ENCODE measurements around the gene ANXA11. TPM values are rescaled to one million over a fixed set of nuclear protein-coding genes. Genes with fewer than 3 reads are reported as not detected.

The ANXA11 gene
- total RNA-seq, 1 experiment from 2014 or later: 93.8 TPM

GRCh38 chr10:80168679-80169380 lies 36.5 kb downstream of the ANXA11 start:
- Mint-ChIP-seq H3K36me3 (ENCODE audit: insufficient read depth, unreplicated experiment) (peaks cover 28% of the 10 kb centered on the region), H3K27ac (ENCODE audit: low read depth, unreplicated experiment) (no peak overlapping the region), H3K4me1 (ENCODE audit: insufficient read depth, unreplicated experiment) (peaks cover 45% of the 10 kb centered on the region), H3K9me3 (ENCODE audit: unreplicated experiment) (no peaks in the 10 kb centered on the region), H3K4me3 (ENCODE audit: unreplicated experiment) (no peak overlapping the region), H3K27me3 (ENCODE audit: insufficient read depth, unreplicated experiment) (no peaks in the 10 kb centered on the region)
- POLR2A ChIA-PET: no interaction called here
- TF ChIP-seq CTCF (IDR thresholded peaks at IDR 0.05; ENCODE audit: unreplicated experiment): peak; percentile 32
- no TSS peak for BruUV-seq (replicated peaks)
- DNase-seq (ENCODE audit: unreplicated experiment): no peak
- intact Hi-C loops (cut with micrococcal nuclease): no loop called here
- CTCF ChIA-PET: interaction anchor here (1.2 to 1.8 kb wide), 4 partner anchors 23 to 35 kb away, joined by 3 to 7 read pairs (median 4); no protein-coding TSS in a partner anchor

GRCh38 chr10:80168162-80168511 lies 37.2 kb downstream of the ANXA11 start:
- no peak overlapping the region for H3K27ac Mint-ChIP-seq (ENCODE audit: low read depth, unreplicated experiment)
- no TSS peak for BruUV-seq (replicated peaks)

GRCh38 chr10:80167471-80168161 lies 37.7 kb downstream of the ANXA11 start:
- BruUV-seq (replicated peaks): no TSS peak
- H3K4me3 Mint-ChIP-seq (ENCODE audit: unreplicated experiment): no peak overlapping the region

More at GRCh38 chr10:80168162-80168511, 37.2 kb downstream of the ANXA11 start:
- TF ChIP-seq CTCF (IDR thresholded peaks at IDR 0.05; ENCODE audit: unreplicated experiment): no peak
- POLR2A ChIA-PET: no interaction called here
- Mint-ChIP-seq H3K36me3 (ENCODE audit: insufficient read depth, unreplicated experiment) (peaks cover 31% of the 10 kb centered on the region), H3K4me1 (ENCODE audit: insufficient read depth, unreplicated experiment) (peaks cover 52% of the 10 kb centered on the region), H3K9me3 (ENCODE audit: unreplicated experiment) (no peaks in the 10 kb centered on the region), H3K27me3 (ENCODE audit: insufficient read depth, unreplicated experiment) (no peaks in the 10 kb centered on the region), H3K4me3 (ENCODE audit: unreplicated experiment) (no peak overlapping the region)
- no peak for DNase-seq (ENCODE audit: unreplicated experiment)
- intact Hi-C loops (cut with micrococcal nuclease): no loop called here
- CTCF ChIA-PET: interaction anchor here (1.5 to 1.8 kb wide), 3 partner anchors 23 to 35 kb away, joined by 3 to 7 read pairs (median 6); no protein-coding TSS in a partner anchor

More at GRCh38 chr10:80167471-80168161, 37.7 kb downstream of the ANXA11 start:
- intact Hi-C loops (cut with micrococcal nuclease): no loop called here
- DNase-seq (ENCODE audit: unreplicated experiment): no peak
- Mint-ChIP-seq H3K9me3 (ENCODE audit: unreplicated experiment) (no peaks in the 10 kb centered on the region), H3K36me3 (ENCODE audit: insufficient read depth, unreplicated experiment) (peaks cover 30% of the 10 kb centered on the region), H3K27me3 (ENCODE audit: insufficient read depth, unreplicated experiment) (no peaks in the 10 kb centered on the region), H3K4me1 (ENCODE audit: insufficient read depth, unreplicated experiment) (peaks cover 53% of the 10 kb centered on the region), H3K27ac (ENCODE audit: low read depth, unreplicated experiment) (no peak overlapping the region)
- no peak for TF ChIP-seq CTCF (IDR thresholded peaks at IDR 0.05; ENCODE audit: unreplicated experiment)
- POLR2A ChIA-PET: no interaction called here
- CTCF ChIA-PET: interaction anchor here (1.5 to 1.8 kb wide), 3 partner anchors 24 to 36 kb away, joined by 3 to 7 read pairs (median 6); no protein-coding TSS in a partner anchor
